ENCODE results near the gene SMAD6. TPM values are rescaled to one million over a fixed set of nuclear protein-coding genes. Genes with fewer than 3 reads are reported as not detected.

Gene SMAD6
- total RNA-seq, 3 donors from 2014 or later (not counting 1 experiment from before 2014, with no cell fraction given), result 0.07 to 0.38 (median 0.09) TPM

DNA sequence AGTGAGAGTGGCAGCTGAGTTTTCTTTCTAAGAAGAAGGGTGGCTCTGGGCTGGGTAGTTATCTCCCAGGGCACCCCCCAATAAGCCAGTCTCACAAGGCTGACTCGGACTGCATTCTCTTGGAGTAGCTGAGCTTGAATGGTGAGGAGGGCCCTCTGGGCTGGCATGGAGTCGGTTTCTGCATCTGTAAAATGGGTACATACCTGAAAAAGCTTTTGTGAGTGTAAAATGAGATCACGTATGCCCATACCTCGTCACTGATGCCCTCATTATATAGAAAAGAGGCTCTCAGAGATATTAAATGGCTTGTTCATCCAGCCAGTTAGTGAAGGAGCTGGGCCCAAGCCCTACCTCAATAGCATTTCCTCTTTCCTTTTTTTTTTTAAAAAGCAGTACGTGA, 41.2 kb downstream of the SMAD6 start:
- Histone ChIP-seq H3K4me1 (ENCODE audit: control insufficient read depth, insufficient read depth, low read length) (no peaks in the 10 kb centered on the region), H3K4me3 (ENCODE audit: low read length) (no peak overlapping the region), H3K36me3 (ENCODE audit: control insufficient read depth, insufficient read depth, low read length) (no peaks in the 10 kb centered on the region), H3K27me3 (ENCODE audit: control insufficient read depth, insufficient read depth, low read length) (no peaks in the 10 kb centered on the region), H3K9me3 (ENCODE audit: control insufficient read depth, insufficient read depth, low read length) (no peaks in the 10 kb centered on the region), H3K27ac (ENCODE audit: low read length) (no peak overlapping the region)
- H3K9me3 Mint-ChIP-seq, result no peaks in the 10 kb centered on the region
- H3K4me1 Mint-ChIP-seq, result no peaks in the 10 kb centered on the region
- H3K4me3 Mint-ChIP-seq, result no peak overlapping the region
- 81% methylated on average over 4 of the region's 5 CpGs for WGBS (ENCODE audit: insufficient coverage)
- intact Hi-C loops (cut with micrococcal nuclease), result no loop called here
- TF ChIP-seq, protein P1, sequence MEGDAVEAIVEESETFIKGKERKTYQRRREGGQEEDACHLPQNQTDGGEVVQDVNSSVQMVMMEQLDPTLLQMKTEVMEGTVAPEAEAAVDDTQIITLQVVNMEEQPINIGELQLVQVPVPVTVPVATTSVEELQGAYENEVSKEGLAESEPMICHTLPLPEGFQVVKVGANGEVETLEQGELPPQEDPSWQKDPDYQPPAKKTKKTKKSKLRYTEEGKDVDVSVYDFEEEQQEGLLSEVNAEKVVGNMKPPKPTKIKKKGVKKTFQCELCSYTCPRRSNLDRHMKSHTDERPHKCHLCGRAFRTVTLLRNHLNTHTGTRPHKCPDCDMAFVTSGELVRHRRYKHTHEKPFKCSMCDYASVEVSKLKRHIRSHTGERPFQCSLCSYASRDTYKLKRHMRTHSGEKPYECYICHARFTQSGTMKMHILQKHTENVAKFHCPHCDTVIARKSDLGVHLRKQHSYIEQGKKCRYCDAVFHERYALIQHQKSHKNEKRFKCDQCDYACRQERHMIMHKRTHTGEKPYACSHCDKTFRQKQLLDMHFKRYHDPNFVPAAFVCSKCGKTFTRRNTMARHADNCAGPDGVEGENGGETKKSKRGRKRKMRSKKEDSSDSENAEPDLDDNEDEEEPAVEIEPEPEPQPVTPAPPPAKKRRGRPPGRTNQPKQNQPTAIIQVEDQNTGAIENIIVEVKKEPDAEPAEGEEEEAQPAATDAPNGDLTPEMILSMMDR (IDR thresholded peaks at IDR 0.05), result no peak
- ATAC-seq (no peak), DNase-seq (no peak)
- H3K27ac Mint-ChIP-seq, result no peak overlapping the region
- H3K36me3 Mint-ChIP-seq, result no peaks in the 10 kb centered on the region
- H3K27me3 Mint-ChIP-seq (ENCODE audit: low read depth in 2 of 2), result no peaks in the 10 kb centered on the region

DNA sequence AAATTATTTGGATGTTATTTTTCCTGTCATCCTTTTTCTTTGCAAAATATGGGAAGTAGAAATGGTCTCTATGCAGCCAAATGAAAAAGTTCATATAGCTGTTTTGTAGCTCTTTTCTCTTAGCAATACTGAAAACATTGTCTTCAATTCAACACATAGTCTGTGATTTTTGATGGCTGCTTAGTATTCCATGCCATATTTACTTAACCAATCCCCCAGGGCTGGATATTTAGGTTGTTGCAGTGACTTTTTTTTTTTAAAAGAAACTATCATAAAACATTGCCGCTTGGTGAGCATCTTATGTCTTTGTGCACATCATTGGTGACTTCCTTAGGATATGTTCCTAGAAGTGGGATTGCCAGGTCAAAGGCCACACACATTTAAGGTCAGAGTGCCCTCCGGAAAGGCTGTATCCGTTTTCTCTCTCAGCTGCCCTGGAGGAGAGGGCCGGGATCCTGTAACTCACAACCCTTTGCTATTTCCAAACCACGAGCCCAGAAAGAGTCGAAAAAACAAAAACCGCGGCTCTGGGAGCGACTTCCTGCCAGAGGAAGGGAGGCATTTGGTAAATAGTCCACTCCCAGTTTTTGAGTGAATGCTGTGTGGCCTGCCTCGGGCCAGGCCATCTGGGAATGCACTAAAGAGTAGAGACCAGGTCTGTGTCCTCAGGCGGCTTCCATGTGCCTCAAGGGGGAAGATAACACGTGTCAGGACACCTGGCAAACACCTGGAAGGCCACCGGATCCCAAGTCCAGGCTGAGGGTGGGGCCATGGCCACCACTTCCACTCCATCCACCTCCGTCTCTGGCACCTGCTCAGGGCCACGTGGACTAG, 41.9 kb downstream of the SMAD6 start:
- Mint-ChIP-seq H3K4me1 (no peaks in the 10 kb centered on the region), H3K9me3 (no peaks in the 10 kb centered on the region), H3K27me3 (ENCODE audit: low read depth in 2 of 2) (no peaks in the 10 kb centered on the region), H3K4me3 (no peak overlapping the region), H3K36me3 (no peaks in the 10 kb centered on the region), H3K27ac (no peak overlapping the region)
- intact Hi-C loops (cut with micrococcal nuclease), result no loop called here
- TF ChIP-seq, protein P1 (IDR thresholded peaks at IDR 0.05), result no peak
- no peak overlapping the region for H3K4me3 ChIP-seq (ENCODE audit: low read length)
- no peaks in the 10 kb centered on the region for H3K27me3 ChIP-seq (ENCODE audit: control insufficient read depth, insufficient read depth, low read length)
- WGBS (ENCODE audit: insufficient coverage), result 73% methylated on average over 15 of the region's 15 CpGs
- no peak for ATAC-seq
- no peak for DNase-seq
- no peaks in the 10 kb centered on the region for H3K36me3 ChIP-seq (ENCODE audit: control insufficient read depth, insufficient read depth, low read length)
- H3K27ac ChIP-seq (ENCODE audit: low read length), result no peak overlapping the region
- H3K9me3 ChIP-seq (ENCODE audit: control insufficient read depth, insufficient read depth, low read length), result no peaks in the 10 kb centered on the region
- no peaks in the 10 kb centered on the region for H3K4me1 ChIP-seq (ENCODE audit: control insufficient read depth, insufficient read depth, low read length)

DNA sequence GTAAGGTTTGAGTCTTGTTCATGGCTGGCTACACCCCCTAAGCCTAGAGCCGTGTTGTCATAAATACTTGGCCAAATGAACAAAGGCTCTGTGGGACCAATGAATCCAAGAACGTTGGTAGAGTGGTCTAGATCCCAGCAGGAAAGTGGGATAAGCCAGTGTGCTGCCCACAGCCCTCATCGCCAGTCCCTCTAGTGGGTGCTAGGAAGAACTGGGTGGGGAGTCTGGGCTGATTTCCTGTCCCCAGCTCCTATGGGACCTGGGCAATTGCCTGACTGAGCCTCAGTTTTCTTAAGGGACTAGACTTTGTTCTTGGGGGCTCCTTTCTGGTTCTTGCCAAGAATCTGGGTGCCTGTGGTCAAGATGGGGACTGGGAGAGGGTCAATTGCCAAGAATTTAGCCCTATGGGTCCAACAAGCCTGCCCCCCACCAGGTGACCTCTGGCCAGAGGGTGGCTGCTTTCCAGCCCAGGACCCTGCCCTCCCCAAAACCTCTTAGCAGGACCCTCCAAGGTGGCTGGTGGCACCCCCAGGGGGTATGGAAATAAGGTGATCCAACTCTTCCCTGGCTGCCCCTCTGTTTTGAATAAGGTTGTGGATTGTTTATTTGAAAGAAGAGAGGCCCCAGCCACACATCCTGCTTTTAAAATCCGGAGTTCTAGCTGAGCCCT, 42.7 kb downstream of the SMAD6 start:
- no peak overlapping the region for H3K27ac Mint-ChIP-seq
- H3K36me3 Mint-ChIP-seq, result no peaks in the 10 kb centered on the region
- H3K4me3 ChIP-seq (ENCODE audit: low read length), result no peak overlapping the region
- intact Hi-C loops (cut with micrococcal nuclease), result no loop called here
- WGBS (ENCODE audit: insufficient coverage), result 76% methylated on average over 4 of the region's 4 CpGs
- no peaks in the 10 kb centered on the region for H3K27me3 ChIP-seq (ENCODE audit: control insufficient read depth, insufficient read depth, low read length)
- no peak for DNase-seq
- ATAC-seq, result no peak
- H3K9me3 ChIP-seq (ENCODE audit: control insufficient read depth, insufficient read depth, low read length), result no peaks in the 10 kb centered on the region
- H3K36me3 ChIP-seq (ENCODE audit: control insufficient read depth, insufficient read depth, low read length), result no peaks in the 10 kb centered on the region
- H3K27me3 Mint-ChIP-seq (ENCODE audit: low read depth in 2 of 2), result no peaks in the 10 kb centered on the region
- H3K9me3 Mint-ChIP-seq, result no peaks in the 10 kb centered on the region
- no peak overlapping the region for H3K4me3 Mint-ChIP-seq
- no peaks in the 10 kb centered on the region for H3K4me1 Mint-ChIP-seq
- TF ChIP-seq, protein P1 (IDR thresholded peaks at IDR 0.05), result no peak
- H3K27ac ChIP-seq (ENCODE audit: low read length), result no peak overlapping the region
- H3K4me1 ChIP-seq (ENCODE audit: control insufficient read depth, insufficient read depth, low read length), result no peaks in the 10 kb centered on the region

Measured in natural killer cell (primary cell).